Smooth muscle cell (in vitro differentiated cells): ENCODE data around the gene EXOC6B. TPM values are rescaled to one million over a fixed set of nuclear protein-coding genes. Genes with fewer than 3 reads are reported as not detected.

ENCODE experiments used
- DNase-seq: peaks from one replicate; lab custom pipeline; 2025; ENCODE audit not compliant: unreplicated experiment; lab: John Stamatoyannopoulos, UW
- H2AFZ ChIP-seq: fragments of 200-600 bp; sonication (generic); 2 replicates; pipeline ENCODE4 v1.6.0; 2016; ENCODE audit warnings: antibody characterized with exemption, low read depth, mild to moderate bottlenecking
- H3F3A ChIP-seq: fragments of 200-600 bp; sonication (generic); 2 replicates; pipeline ENCODE4 v1.6.0; 2017; ENCODE audit warnings: antibody characterized with exemption, low read depth
- H3K27ac ChIP-seq: fragments of 200-600 bp; sonication (generic); 2 replicates; pipeline ENCODE4 v1.5.1; 2016; ENCODE audit warnings: low read depth, mild to moderate bottlenecking
- H3K27me3 ChIP-seq: fragments of 200-600 bp; sonication (generic); 2 replicates; pipeline ENCODE4 v1.6.1; 2016; ENCODE audit warnings: low read depth, mild to moderate bottlenecking
- H3K36me3 ChIP-seq: fragments of 200-600 bp; sonication (generic); 2 replicates; pipeline ENCODE4 v1.5.1; 2016; ENCODE audit warnings: low read depth
- H3K4me1 ChIP-seq: fragments of 200-600 bp; sonication (generic); 2 replicates; pipeline ENCODE4 v1.5.1; 2016; ENCODE audit warnings: low read depth
- H3K4me2 ChIP-seq: fragments of 200-600 bp; sonication (generic); 2 replicates; pipeline ENCODE4 v1.6.0; 2016; ENCODE audit warnings: mild to moderate bottlenecking
- H3K4me3 ChIP-seq: fragments of 200-600 bp; sonication (generic); 2 replicates; pipeline ENCODE4 v1.5.1; 2016; ENCODE audit warnings: mild to moderate bottlenecking
- H3K79me2 ChIP-seq: fragments of 200-600 bp; sonication (generic); 2 replicates; pipeline ENCODE4 v1.6.0; 2016; ENCODE audit warnings: low read depth, mild to moderate bottlenecking
- H3K9ac ChIP-seq: fragments of 200-600 bp; sonication (generic); 2 replicates; pipeline ENCODE4 v1.6.0; 2016; ENCODE audit warnings: low read depth
- H3K9me3 ChIP-seq: fragments of 200-600 bp; sonication (generic); replicated peaks from 2 replicates; pipeline ENCODE4 v1.5.1; 2016; ENCODE audit warnings: low read depth
- H4K20me1 ChIP-seq: fragments of 200-600 bp; sonication (generic); 2 replicates; pipeline ENCODE4 v1.6.0; 2016; ENCODE audit warnings: low read depth
- WGBS: methylation state at CpG from one replicate; pipeline ENCODE4 v1.1.7; 2016; ENCODE audit warnings: low lambda C conversion rate; 5-methylcytosine and 5-hydroxymethylcytosine counted together
- polyA plus RNA-seq: library from polyadenylated mRNA; unstranded; fragments of >200 nt; fragmentation: Nextera tagmentation; extraction: Ambion mirVana; gene quantifications from 2 replicates; pipeline ENCODE4 v1.2.1, GENCODE V29; 2016
- total RNA-seq: library from RNA; depleted of rRNA; stranded (reverse); fragments of >200 nt; gene quantifications from 2 replicates; pipeline ENCODE4 v1.2.3, GENCODE V29; 2014
- TF ChIP-seq, protein P1 (sequence below): fragments of 200-600 bp; sonication (generic); IDR thresholded peaks from 2 replicates; pipeline ENCODE4 v1.5.1; 2017; ENCODE audit warnings: borderline replicate concordance, mild to moderate bottlenecking, antibody characterized with exemption; ENCODE audit not compliant: insufficient read depth, poor library complexity, severe bottlenecking

EXOC6B gene
- total and polyA plus RNA-seq, 2 experiments from 2014 or later: 6.9 to 19.7 TPM

- Histone ChIP-seq H3K36me3 (peaks cover 5% of the 10 kb centered on the region), H2AFZ (no peak overlapping the region), H4K20me1 (peaks cover 21% of the 10 kb centered on the region), H3K4me3 (no peak overlapping the region), H3K27me3 (no peaks in the 10 kb centered on the region), H3K9me3 (peaks cover 20% of the 10 kb centered on the region), H3K27ac (peak overlapping the region; percentile 42), H3K4me1 (no peaks in the 10 kb centered on the region), H3K4me2 (no peak overlapping the region), H3K79me2 (peaks cover 14% of the 10 kb centered on the region), H3F3A (no peaks in the 10 kb centered on the region), H3K9ac (no peak overlapping the region)
- TF ChIP-seq, protein P1, sequence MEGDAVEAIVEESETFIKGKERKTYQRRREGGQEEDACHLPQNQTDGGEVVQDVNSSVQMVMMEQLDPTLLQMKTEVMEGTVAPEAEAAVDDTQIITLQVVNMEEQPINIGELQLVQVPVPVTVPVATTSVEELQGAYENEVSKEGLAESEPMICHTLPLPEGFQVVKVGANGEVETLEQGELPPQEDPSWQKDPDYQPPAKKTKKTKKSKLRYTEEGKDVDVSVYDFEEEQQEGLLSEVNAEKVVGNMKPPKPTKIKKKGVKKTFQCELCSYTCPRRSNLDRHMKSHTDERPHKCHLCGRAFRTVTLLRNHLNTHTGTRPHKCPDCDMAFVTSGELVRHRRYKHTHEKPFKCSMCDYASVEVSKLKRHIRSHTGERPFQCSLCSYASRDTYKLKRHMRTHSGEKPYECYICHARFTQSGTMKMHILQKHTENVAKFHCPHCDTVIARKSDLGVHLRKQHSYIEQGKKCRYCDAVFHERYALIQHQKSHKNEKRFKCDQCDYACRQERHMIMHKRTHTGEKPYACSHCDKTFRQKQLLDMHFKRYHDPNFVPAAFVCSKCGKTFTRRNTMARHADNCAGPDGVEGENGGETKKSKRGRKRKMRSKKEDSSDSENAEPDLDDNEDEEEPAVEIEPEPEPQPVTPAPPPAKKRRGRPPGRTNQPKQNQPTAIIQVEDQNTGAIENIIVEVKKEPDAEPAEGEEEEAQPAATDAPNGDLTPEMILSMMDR: no peak
- WGBS: 72% methylated on average over 2 of the region's 2 CpGs
- no peak for DNase-seq
Observed at GRCh38 chr2:72765997-72766609, 59.7 kb downstream of the EXOC6B start.

GRCh38 chr2:72762276-72762675 lies 63.6 kb downstream of the EXOC6B start:
- peaks cover 16% of the 10 kb centered on the region for H3K79me2 ChIP-seq
- H3K4me1 ChIP-seq: no peaks in the 10 kb centered on the region
- DNase-seq: no peak
- H3K9ac ChIP-seq: no peak overlapping the region
- H4K20me1 ChIP-seq: no peaks in the 10 kb centered on the region
- peaks cover 5% of the 10 kb centered on the region for H3K36me3 ChIP-seq
- TF ChIP-seq, protein P1: no peak
- peaks cover 25% of the 10 kb centered on the region for H3K9me3 ChIP-seq
- no peak overlapping the region for H3K27ac ChIP-seq
- H3F3A ChIP-seq: no peaks in the 10 kb centered on the region
- H3K27me3 ChIP-seq: no peaks in the 10 kb centered on the region
- H3K4me2 ChIP-seq: no peak overlapping the region
- no peak overlapping the region for H3K4me3 ChIP-seq
- WGBS: 99% methylated on average over 2 of the region's 2 CpGs
- H2AFZ ChIP-seq: no peak overlapping the region

DNA sequence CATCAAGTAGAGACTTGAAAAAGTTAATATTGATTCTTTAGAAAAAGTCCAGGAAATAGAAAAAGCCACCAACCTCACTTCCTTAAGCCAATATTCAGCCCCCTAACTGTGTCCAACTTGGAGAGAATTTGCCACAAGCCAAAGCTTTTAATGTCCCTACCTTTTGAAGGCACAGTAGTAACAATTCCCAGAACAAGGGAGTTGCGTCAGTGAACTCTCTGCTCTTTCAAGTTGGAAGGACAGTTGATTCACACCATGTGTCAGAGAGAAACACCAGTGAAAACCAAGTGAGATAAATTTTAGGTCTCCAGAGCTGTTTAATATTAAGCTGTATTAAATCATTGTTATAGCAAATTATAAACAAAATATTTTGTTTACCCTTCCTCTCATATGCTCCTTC lies 66.1 kb downstream of the EXOC6B start:
- no peaks in the 10 kb centered on the region for H3F3A ChIP-seq
- no peak overlapping the region for H2AFZ ChIP-seq
- no peak for DNase-seq
- 76% methylated on average over 1 of the region's 1 CpG for WGBS
- peaks cover 25% of the 10 kb centered on the region for H3K9me3 ChIP-seq
- no peak overlapping the region for H3K4me3 ChIP-seq
- no peaks in the 10 kb centered on the region for H3K27me3 ChIP-seq
- peaks cover 25% of the 10 kb centered on the region for H3K79me2 ChIP-seq
- H3K4me2 ChIP-seq: no peak overlapping the region
- no peak overlapping the region for H3K27ac ChIP-seq
- no peaks in the 10 kb centered on the region for H3K4me1 ChIP-seq
- TF ChIP-seq, protein P1: no peak
- H3K9ac ChIP-seq: no peak overlapping the region
- H3K36me3 ChIP-seq: peaks cover 5% of the 10 kb centered on the region
- no peaks in the 10 kb centered on the region for H4K20me1 ChIP-seq

DNA sequence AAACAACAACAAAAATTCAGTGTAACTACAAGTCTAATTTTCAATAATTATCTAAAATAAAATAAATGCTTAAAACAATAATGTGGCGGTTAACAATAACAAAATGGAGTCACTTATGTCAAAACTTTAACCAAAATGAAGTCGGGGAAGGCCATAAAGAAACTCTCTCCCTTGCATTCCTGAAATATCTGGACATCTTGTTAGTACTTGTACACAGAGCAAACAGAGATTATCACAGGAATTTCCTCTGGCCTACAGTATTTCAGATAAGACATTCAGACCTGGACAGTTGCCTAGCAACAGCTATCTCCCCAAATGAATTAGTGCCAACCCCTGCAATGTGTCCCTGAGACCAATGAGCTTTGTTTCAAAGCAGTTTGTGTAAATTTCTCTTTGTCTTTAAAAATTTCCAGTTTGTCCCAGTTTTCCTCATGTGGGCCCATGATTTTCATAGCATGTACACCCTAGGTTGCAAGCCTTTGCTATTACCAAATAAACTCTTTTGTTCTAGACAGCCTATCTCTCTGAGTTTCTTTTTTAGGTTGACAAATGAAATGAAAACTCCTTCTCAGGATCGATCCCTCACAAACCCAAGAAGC lies 68.6 kb downstream of the EXOC6B start:
- WGBS: 57% methylated on average over 3 of the region's 3 CpGs
- Histone ChIP-seq H4K20me1 (peaks cover 18% of the 10 kb centered on the region), H3K4me3 (no peak overlapping the region), H3K79me2 (peaks cover 19% of the 10 kb centered on the region), H3F3A (no peaks in the 10 kb centered on the region), H2AFZ (no peak overlapping the region), H3K36me3 (no peaks in the 10 kb centered on the region), H3K27me3 (no peaks in the 10 kb centered on the region), H3K4me2 (peak overlapping the region; percentile 13), H3K9ac (no peak overlapping the region), H3K27ac (peak overlapping the region; percentile 60), H3K9me3 (peaks cover 16% of the 10 kb centered on the region), H3K4me1 (no peaks in the 10 kb centered on the region)
- TF ChIP-seq, protein P1: no peak
- DNase-seq: no peak
